Pancreas (tissue), 10 donors: ENCODE data around the gene PPP1R1C. TPM values are rescaled to one million over a fixed set of nuclear protein-coding genes. Genes with fewer than 3 reads are reported as not detected.

Source experiments
- ATAC-seq, 4 donors: fragments of 200-7000 bp; cut with Tn5 transposase; one replicate each; pipeline versions ENCODE4 v1.8.0 to v1.9.1; 2020; ENCODE audit warnings: mild to moderate bottlenecking in 4 of 4, moderate library complexity in 4 of 4
- DNase-seq, 6 donors: peaks; one replicate each; pipeline ENCODE4 v3.0.0-alpha.2; 2020
- FAIRE-seq: peaks from 2 replicates; lab custom pipeline; 2012; peaks lifted over from hg19 to GRCh38; lab: Jason Lieb, UNC
- H3K27ac ChIP-seq, 4 donors: fragments of 200-600 bp; sonication (generic); 1 replicate in 3 of 4; 2 replicates in 1 of 4; pipeline versions ENCODE4 v1.5.0 to v1.8.0; 2020
- H3K27me3 ChIP-seq, 4 donors: fragments of 200-600 bp; one replicate each; pipeline ENCODE4 v1.8.0; 2021
- H3K36me3 ChIP-seq, 3 donors: fragments of 200-600 bp; sonication (generic) in 1 of 3; one replicate each; pipeline versions ENCODE4 v1.5.0 to v1.8.0; 2020 to 2021
- H3K4me1 ChIP-seq, 3 donors: fragments of 200-600 bp; one replicate each; pipeline ENCODE4 v1.8.0; 2021
- H3K4me3 ChIP-seq, 4 donors: fragments of 200-600 bp; sonication (generic) in 2 of 4; one replicate each; pipeline versions ENCODE4 v1.5.0 to v1.8.0; 2020 to 2021
- H3K9me3 ChIP-seq, 4 donors: fragments of 200-600 bp; one replicate each; pipeline ENCODE4 v1.8.0; 2021
- CTCF ChIP-seq, 4 donors: fragments of 200-600 bp; sonication (generic) in 3 of 4; IDR thresholded peaks; one replicate each; pipeline versions ENCODE4 v1.5.0 to v1.8.0; 2021; ENCODE audit warnings: antibody characterized with exemption in 4 of 4
- WGBS, 2 donors: extraction: QIAGEN DNeasy Blood & Tissue Kit; methylation state at CpG; one replicate each; pipeline ENCODE4 v1.1.7; 2013; 5-methylcytosine and 5-hydroxymethylcytosine counted together
- intact Hi-C, 3 donors: fragments of 100-400 bp; cut with DNase I; formaldehyde crosslinking; loops; one replicate each; pipeline versions ENCODE4 v1.11.1 to v1.14.2; 2022
- polyA plus RNA-seq, 2 donors: library from polyadenylated mRNA; stranded (reverse); fragments of 200-250 nt; gene quantifications; one replicate each; pipeline ENCODE4 v1.2.3, GENCODE V29; 2013
- total RNA-seq, 6 donors: library from RNA; stranded (reverse); fragmentation: NEBNext Ultra II Directional in 4 of 6; extraction: Animal tissue kit (Norgen Biotek cat#: 25700) in 4 of 6; gene quantifications; one replicate each; pipeline versions ENCODE4 v1.2.1 to v1.2.4, GENCODE V29; 2021 to 2023
- donor health status: healthy with polysubstance abuse.
- donor health status: DM: no; HTN: no; CAD: no; lungs with moderate emphysema.
- donor health status: DM: no; HTN: no; CAD: no.
- donor health status: control.
- donor health status: control.
- donor health status: Bipolar disorder and iron deficiency.
- donor health status: DM: yes; HTN: yes; CAD: no.
- donor health status: DM: no; HTN: no; CAD: no.
- donor health status: DM: no; HTN: no; CAD: no.
- donor health status: DM: yes; HTN: yes; CAD: no.

Gene PPP1R1C
- total and polyA plus RNA-seq, 8 donors, result 0.20 to 2.4 (median 0.73) TPM

DNA sequence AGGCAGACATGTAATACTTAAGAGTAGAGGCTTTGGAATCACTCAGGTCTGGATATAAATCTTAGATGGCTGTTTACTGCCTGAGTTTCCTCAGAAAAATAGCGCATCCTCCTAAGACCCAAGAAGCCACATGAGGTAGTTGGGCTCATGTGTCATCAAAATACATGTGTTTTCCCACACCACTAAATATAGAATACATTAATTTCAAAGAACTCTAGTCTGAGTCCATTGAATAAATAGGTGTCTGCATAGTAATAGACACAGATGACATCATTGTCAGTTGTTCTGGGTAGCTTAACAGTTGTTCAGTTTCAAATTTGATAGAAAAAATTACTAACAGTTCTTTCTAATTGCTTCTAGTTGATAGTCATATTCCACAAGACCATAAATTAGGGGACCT lies 9.6 kb downstream of the PPP1R1C start:
- intact Hi-C loops, result no loop called here
- FAIRE-seq (no peak), ATAC-seq (no peak), DNase-seq (no peak)
- H3K4me1 ChIP-seq, result no peaks in the 10 kb centered on the region
- no peaks in the 10 kb centered on the region for H3K36me3 ChIP-seq
- H3K9me3 ChIP-seq, result no peaks in the 10 kb centered on the region
- H3K27ac ChIP-seq, result no peak overlapping the region
- 93 to 96% methylated on average over 1 of the region's 1 CpG for WGBS, 2 donors
- H3K4me3 ChIP-seq, result no peak overlapping the region
- no peak for TF ChIP-seq CTCF (IDR thresholded peaks at IDR 0.05)
- no peaks in the 10 kb centered on the region for H3K27me3 ChIP-seq

DNA sequence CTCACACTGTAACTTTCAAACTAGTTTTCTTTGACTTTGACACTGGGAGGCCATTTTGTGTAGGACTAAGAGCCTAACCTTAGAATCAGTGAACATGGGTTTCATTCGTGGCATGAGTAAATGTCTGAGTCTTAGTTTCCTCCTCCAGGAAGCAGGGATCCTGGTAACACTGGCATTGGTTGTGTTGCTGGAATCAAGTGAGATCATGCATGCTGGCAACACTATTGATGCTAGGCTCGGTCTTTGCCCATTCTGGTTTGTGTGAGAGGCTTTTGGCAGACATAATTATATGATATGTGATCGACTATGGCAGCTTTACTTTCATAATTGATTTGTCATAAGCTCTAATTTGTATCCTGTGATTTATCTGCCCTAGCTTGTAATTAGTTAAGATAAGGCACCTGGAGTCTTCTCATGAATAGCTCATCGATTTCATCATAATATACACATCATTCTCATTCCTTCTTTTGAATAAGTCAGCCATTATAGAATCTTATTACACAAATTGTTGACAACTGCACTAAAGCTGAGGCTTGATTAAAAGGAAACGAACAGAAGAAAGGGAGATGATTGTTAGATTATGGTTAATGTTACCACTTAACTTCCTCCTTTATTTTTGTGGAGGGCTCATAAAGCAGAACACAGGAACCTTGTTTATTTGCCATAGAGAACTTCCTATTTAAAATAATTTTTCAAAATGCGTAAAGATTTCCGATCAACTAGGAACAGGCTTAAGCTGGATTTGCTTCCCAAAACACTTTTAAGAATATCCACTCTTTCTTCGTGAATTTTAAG lies 12.6 kb downstream of the PPP1R1C start:
- no peaks in the 10 kb centered on the region for H3K9me3 ChIP-seq
- H3K4me3 ChIP-seq, result no peak overlapping the region
- H3K27me3 ChIP-seq, result no peaks in the 10 kb centered on the region
- intact Hi-C loops, result no loop called here
- WGBS, 2 donors, result 50 to 52% methylated on average over 8 of the region's 8 CpGs
- DNase-seq, result no peak
- peak in 3 of 4 donors; percentile 40 to 72 (median 44) for ATAC-seq
- no peak overlapping the region for H3K27ac ChIP-seq
- H3K4me1 ChIP-seq, result no peaks in the 10 kb centered on the region
- no peak for FAIRE-seq
- H3K36me3 ChIP-seq, result no peaks in the 10 kb centered on the region
- no peak for TF ChIP-seq CTCF (IDR thresholded peaks at IDR 0.05)

GRCh38 chr2:181998891-181999654 lies 13.4 kb downstream of the PPP1R1C start:
- Histone ChIP-seq H3K27ac (no peak overlapping the region), H3K27me3 (no peaks in the 10 kb centered on the region), H3K4me3 (no peak overlapping the region), H3K9me3 (no peaks in the 10 kb centered on the region), H3K4me1 (no peaks in the 10 kb centered on the region), H3K36me3 (no peaks in the 10 kb centered on the region)
- WGBS, 2 donors, result 79 to 82% methylated on average over 2 of the region's 2 CpGs
- ATAC-seq, result no peak
- no peak for FAIRE-seq
- no peak for DNase-seq
- no peak for TF ChIP-seq CTCF (IDR thresholded peaks at IDR 0.05)
- intact Hi-C loops, result no loop called here

- TF ChIP-seq CTCF (IDR thresholded peaks at IDR 0.05), result no peak
- H3K27me3 ChIP-seq, result no peaks in the 10 kb centered on the region
- H3K4me1 ChIP-seq, result no peaks in the 10 kb centered on the region
- DNase-seq (no peak), FAIRE-seq (no peak), ATAC-seq (no peak)
- intact Hi-C loops, result no loop called here
- 91 to 95% methylated on average over 3 of the region's 3 CpGs for WGBS, 2 donors
- H3K36me3 ChIP-seq, result no peaks in the 10 kb centered on the region
- no peak overlapping the region for H3K4me3 ChIP-seq
- no peak overlapping the region for H3K27ac ChIP-seq
- H3K9me3 ChIP-seq, result no peaks in the 10 kb centered on the region
These were observed 14.3 kb downstream of the PPP1R1C start for GRCh38 chr2:181999911-182000310.
